ENCODE results near the gene PCYT1A.

The PCYT1A gene

DNA sequence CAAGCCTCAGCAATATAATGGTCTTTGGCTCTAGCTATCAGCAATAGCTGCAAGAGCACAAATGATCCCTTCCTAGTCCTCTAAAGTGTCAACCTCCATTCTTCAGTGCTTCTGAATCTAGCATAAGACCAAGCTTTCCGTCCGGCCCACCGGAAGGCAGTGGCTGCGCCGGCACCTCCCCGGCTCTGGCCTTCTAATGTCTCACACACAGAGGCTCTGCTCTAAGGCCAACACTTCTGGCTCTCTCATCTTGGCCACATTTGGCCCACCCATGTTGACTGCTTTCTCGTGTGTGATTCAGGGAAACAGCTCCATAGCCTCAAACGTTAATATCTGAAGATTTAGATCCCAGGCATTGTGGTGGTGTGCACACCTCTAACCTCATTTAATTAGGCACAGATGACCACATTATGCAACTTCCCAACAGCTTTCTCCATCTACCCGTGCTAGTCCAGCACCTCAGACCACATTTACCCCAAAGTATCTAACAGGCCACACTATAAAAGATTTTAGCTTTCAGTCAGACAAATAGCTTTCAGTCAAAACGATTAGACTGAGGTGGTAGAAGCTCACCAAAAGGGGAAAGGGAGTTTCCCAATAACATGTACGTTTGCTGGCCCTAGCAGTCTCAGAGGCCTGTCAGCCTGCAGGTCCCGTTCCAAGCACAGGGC lies 51.9 kb downstream of the PCYT1A start:
- DNase-seq, result no peak

DNA sequence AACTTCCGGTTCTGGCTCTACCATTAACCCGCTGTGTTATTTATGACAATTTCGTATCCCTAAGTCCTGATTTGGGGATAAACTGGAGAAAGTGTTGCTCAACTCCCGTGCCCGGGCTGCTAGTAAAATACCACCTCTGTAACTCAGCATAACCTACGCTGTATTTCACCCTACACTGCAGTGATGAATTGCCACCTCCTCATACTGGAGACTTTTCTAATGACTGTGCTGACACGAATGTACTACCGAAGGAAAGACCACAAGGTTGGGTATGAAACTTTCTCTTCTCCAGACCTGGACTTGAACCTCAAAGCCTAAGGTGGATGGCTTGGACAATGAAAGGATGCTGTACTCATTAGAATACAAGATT lies 54.7 kb downstream of the PCYT1A start:
- no peak for DNase-seq

DNA sequence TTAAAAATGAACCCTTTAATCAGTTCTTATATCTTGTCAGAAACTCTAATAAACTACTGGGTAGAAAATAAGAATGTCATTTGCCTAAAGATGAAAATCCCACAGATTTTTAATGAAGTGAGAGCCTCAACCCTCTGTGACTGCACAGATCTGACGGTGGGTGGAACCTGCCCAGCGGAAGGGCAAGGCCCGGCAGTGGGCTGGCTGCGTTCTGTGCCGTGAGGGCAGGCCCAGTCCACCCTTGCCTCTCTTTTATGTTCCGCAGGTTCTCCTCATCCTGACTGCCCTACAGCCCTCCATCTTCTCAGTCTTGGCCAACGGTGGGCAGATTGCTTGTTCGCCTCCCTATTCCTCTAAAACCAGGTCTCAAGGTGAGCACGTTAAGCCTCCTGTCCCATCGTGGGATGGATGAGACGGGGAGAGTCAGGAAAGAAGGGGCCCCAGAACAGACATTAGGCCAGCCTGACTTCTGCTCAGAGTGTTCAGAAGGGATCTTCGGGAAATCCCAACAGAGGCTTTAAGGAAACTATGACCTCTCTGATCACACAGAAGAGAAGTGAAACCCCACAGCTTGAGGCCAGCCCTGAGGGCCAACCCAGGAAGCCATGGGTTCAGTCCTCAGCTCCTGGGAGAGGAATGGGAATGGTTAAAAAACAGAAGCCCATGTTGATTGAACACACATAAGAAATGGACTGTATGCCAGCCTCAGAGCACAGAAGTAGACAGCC lies 55.2 kb downstream of the PCYT1A start:
- no peak for DNase-seq

DNA sequence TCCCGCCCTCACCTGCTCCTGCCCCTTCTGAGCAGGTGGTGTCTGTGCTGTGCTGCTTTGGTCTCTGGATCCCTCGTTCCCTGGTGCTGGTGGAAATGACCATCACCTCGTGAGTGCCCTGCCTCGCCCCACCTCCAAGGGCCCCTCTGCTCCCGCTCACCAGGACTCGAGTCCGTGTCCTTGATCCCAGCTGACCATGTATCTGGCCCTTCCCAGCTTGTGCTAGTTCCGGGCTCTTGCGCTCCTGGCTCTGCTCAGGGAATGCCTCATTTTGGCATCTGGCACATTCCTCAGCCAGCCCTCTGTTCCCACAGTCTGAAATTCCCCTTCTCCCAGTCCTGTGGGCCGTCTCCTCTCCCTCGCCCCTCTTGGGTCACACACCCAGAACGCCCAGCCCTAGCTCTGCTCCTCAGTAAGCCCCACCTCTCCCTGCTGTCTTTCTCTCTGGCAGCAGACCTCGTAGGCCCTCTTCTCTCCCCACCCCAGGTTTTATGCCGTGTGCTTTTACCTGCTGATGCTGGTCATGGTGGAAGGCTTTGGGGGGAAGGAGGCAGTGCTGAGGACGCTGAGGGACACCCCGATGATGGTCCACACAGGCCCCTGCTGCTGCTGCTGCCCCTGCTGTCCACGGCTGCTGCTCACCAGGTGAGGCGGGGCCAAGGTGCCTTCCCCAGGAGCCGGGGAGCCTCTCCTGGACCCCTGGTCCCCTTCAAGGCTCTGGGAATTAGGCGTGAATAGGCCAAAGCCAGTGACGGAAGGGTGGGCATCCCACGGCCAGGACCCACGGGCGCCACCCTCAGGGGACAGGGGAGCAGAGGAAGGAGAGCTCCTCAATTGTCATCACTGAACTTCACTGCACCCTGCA lies 59.7 kb downstream of the PCYT1A start:
- no peak for DNase-seq

DNA sequence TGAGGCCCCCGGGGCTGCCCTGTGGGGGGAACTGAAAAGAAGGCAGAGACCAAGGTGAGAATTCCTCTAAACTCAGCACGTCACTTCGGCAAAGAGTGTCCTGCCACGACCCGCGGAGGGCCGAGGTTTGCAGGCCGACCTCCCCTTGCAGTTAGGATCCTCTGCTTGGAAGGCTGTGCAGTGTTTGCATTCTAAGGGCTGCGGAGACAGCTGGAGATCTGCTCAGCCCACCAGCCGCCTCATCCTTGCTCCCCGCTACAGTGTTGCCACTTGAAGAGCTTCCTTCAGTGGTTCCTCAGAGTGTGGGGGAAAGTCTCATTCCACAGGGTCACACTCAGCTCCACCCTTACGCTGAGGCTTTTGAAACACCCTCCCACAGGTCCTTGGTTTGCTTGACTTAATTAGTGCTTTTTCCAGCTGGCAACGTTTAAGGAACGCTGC lies 60.4 kb downstream of the PCYT1A start:
- DNase-seq, result no peak

DNA sequence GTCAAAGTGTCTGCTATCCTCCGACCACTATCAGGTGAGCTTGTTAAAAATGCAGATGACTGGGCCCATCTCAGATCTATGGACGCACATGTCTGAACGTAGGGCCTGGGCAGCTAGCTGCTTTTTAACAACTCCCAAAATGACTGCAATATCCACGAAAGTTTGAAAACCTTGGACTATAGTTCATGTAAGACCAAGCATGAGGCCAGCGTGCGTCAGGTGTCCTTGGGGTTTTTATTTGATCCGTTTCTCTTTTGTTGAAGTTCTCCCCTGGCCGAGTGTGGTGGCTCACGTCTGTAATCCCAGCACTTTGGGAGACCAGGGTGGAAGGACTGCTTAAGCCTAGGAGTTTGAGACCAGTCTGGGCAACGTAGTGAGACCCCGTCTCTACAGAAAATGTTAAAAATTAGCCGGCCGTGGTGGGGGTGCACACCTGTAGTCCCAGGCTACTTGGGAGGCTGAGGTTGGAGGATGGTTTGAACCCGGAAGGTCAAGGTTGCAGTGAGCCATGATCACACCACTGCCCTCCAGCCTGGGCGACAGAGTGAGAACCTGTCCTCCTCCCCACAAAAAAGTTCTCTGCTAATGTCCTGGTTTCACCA lies 61.7 kb downstream of the PCYT1A start:
- DNase-seq, result no peak

DNA sequence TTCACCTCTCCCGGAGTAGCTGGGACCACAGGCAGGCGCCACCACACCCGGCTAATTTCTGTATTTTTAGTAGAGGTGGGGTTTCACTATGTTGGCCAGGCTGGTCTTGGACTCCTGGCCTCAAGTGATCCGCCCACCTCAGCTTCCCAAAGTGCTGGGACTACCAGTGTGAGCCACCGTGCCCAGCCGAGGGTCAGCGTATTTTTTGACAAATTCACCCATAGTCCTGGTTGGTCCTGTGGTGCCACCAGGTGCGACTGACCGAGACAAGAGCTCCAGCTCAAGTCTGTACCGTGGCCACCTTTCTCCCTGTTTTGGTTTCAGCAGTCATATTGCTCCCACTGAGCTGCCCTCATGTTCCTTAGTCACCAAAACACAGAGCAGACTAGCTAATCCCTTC lies 62.4 kb downstream of the PCYT1A start:
- no peak for DNase-seq

DNA sequence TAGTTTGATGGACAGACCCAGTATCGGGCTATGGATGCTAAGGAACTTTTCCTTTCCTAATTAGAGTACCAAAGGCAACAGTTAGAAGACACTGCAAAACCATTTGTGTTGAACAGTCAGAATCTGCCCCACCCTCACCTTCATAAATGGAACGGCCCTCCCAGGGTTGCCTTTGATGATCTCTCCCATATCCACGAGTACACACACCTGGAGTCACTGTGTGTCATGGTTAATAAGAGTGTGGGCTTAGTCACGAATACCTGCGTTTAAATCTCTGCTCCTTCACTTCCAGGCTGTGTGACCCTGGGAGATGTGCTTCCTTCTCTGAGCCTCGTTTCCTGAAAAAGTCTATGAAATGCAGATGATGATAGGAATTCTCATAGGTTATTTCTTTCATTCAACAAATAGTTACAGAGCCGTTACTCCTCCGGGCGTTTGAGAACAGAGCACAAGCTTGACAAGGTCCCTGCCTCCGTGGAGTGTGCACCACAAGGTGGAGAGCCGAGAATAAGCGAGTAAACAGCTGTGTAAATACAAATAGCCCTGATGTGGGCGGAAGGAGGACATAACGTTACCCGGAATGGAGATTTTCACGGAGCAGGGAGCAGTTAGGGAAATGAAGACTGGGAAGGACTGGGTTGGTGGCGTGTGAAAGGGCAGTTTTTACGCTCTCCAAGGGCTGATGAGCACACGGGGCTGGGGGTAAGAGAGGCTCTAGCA lies 64.5 kb downstream of the PCYT1A start:
- peak in 2 of 3 experiments; percentile 25 to 71 for DNase-seq

DNA sequence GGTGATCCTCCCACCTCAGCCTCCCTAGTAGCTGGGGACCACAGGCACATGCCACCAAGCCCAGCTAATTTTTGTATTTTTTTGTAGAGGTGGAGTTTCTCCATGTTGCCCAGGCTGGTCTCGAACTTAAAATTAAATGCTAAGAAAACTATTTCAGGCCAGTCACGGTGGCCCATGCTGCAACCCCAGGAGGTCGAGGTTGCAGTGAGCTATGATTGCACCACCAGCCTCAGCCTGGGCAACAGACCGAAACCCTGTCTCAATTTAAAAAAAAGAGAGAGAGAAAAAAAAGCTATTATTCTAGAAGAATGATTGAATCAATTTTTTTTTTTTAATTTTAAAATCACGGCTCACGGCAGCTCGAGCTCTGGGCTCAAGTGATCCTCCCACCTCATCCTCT lies 66.5 kb downstream of the PCYT1A start:
- no peak for DNase-seq

DNA sequence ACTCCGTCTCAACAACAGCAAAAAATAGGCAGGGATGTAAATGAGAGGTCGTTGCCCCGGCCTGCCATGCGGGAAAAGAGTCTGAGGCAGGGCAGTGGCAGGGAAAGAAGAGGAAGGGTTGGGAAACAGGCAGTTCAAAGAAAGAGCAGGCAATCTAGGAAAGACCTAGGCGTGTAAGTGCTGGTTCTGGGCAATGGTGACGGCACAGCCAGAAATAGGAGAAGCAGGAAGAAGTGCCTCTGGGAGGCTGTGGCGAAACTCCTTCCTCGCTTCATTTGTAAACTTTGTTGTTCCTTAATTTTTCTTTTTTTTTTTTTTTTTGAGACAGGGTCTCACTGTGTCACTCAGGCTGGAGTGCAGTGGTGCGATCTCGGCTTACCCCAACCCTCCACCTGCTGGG lies 66.9 kb downstream of the PCYT1A start:
- no peak for DNase-seq

DNA sequence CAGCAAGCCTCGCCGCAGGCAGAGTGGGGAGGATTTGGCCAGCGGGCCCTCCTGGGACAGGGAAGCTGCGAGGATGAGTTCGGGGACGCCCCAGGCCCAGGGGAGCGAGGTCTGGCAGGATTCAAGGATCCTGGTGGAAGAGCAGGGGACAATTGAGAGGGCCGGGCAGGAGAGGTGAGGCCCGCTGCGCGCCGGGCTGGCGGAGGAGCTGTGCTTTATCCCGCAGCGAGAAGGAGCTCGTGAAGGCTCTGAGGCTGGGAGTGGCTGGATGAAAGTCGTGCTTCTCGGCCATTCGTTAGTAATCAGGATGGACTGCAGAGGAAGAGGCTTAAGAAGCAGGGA lies 67.6 kb downstream of the PCYT1A start:
- no peak for DNase-seq

DNA sequence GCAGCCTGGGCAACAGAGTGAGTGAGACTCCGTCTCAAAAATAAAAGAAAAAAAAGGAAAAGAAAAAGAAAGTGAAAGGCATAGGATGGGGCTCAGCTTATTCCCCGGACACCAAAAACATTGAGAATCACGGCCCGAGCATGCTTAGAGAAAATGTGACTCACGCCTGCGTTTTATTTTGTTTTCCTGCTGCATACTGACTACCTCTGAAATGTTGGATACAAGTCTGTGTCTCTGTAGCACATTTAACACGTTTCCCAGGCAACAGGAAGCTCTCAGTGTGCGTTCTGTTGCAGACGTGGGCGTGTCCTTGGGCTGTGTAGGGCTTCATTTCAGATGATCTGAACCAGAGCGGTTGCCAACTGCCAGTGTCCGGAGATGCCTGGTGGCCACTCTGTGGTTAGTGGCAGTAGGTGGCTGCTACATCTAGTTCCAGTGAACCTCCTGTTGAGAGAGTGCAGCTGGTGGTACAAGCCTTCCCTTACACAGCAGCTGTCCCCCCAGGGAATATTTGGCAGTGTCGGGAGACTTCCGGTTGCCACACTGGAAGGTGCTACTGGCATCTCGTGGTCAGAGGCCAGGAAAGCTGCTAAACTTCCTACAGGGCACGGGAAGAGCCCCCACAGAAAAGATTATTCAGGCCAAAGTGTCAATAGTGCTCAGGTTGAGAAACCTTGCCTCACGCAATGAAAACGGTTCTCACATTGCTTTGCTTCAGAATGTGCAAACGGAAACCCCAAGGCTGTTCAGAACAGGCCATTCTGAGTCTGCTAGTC lies 68.1 kb downstream of the PCYT1A start:
- peak; percentile 56 to 91 (median 77) for DNase-seq

DNA sequence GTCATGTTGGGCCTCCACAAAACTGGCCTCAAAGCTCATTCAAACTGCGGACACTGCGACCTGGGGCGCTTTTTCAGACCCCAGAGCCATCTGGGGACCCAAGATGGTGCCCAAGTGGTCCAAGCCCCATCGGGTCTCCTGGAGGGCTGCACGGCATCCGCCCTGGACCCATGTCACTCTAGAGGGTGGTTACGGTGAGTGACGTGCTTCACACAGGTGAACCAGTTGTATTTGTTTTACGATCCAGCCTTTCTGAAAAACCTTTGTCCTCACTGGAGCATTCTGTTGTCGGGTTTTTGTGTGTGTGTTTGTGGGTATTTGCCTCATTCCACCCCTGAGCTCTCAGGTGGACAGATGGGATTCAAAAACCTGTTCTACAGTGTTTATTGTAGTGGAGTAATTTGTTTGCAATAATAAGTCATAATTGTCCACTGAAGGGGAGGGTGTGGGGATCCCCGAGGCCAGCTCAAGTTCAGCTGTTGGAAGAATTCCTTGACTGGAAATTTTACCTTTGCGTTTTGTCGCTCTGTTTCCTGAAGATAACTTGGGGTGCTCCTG lies 69.3 kb downstream of the PCYT1A start:
- peak in 1 of 3 experiments; percentile 45 for DNase-seq

DNA sequence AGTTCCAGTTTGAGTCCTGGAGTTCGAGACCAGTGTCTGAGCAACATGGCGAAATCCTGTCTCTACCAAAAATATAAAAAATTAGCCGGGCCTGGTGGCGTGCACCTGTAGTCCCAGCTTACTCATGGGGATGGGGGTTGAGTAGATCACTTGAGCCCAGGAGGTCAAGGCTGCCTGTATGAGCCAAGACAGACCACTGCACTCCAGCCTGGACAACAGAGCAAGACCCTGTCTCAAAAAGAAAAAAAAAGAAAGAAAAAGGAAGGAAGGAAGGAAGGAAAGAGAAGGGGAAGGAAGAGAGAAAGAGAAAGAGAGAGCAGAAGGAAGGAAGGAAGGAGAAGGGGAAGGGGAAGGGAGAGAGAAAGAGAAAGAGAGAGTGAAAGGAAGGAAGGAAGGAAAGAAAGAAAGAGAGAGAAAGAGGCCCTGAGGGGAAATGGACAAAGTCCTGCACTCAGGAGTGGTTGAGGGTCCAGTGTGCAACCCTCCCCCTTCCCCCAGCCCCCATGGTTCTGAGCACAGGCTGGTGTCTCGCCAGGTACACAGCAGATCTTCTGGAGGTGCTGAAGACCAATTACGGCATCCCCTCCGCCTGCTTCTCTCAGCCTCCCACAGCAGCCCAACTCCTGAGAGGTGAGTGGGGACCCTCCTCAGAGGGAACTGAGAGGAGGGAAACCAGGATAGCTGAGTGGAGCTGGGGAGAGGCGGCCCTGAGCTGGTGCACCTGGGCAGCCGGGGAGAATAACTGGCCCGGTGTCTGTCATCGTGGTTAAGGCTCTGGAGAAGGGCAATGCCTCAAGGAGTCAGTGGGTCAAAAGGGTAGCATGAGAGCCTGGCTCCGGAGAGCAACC lies 70.0 kb downstream of the PCYT1A start:
- DNase-seq, result no peak

DNA sequence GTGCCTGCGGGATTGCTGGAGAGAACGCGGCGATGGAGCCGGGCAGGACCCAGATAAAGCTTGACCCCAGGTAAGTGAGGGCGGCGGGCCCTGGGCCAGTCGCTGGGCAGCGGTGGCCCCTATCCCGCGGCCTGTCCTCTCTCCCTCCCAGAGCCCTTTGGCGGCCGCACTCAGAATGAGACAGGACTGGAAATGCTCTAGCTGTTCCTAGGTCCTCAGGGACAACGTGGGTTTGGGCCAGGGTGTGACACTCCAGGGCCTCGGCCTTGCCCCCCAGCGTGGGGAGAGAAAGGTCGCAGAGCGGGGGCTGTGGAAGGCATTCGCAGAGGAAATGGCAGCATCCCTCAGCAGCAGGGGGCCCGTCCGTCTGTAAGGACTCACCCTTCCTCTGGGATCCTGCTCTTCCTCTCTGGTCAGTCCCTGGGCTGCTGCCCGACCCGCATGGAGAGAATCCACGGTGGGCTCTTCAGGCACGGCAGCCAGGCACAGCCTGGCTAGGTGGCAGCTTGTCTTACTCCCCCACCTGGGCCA lies 70.8 kb downstream of the PCYT1A start:
- DNase-seq, result no peak

DNA sequence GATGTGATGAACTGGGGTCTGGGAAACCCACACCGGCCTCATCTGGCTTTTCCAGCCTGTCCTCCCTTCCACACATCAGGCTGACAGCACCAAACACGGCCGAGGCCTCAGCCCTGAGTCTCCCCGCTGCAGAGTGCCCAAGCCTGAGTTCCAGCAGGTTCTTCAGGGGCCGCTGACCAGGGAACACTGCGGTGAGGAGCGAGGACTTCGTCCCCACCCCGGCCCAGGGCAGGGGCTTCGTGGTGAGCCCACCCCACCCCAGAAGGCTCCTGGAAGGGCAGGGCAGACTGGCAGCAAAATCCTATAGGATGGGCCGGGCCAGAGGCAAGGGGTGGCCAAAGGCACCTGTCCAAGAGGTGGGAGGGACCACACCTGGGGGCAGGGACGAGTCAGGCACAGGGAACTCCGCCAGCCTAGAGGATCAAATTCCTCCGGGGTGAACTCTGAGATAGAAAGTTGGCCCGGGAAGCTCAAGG lies 71.4 kb downstream of the PCYT1A start, which contains the start of gene SLC51A:
Gene SLC51A (plus strand): TSS at position 446 of the 476 bp plus-strand sequence. CDS start 179 bp downstream, outside the sequence.
- no peak for DNase-seq

DNA sequence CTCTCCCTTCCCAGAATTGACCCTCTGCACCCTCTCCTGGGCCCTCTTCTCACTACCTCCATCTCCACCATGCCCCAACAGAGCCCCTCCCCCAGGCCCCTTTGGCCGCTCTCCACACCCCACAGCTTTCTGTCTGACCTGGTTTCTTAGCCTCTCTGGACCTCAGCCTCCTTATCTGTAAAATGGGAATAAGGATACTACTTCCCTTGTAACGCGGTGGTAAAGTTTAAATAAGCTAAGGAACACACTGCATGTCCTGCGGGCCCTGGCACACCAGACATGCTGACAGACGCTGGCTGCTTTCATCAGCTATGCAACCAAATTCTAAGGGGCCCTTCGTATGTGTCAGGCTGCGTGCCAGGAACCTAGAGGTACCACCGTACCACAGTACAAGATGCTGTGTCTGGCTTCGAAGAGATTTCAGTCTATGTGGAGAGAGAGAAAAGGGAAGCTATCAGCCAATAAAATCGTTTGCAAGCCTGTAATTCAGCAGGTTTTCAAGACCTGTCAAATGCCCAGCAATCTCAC lies 72.0 kb downstream of the PCYT1A start:
- DNase-seq, result no peak

DNA sequence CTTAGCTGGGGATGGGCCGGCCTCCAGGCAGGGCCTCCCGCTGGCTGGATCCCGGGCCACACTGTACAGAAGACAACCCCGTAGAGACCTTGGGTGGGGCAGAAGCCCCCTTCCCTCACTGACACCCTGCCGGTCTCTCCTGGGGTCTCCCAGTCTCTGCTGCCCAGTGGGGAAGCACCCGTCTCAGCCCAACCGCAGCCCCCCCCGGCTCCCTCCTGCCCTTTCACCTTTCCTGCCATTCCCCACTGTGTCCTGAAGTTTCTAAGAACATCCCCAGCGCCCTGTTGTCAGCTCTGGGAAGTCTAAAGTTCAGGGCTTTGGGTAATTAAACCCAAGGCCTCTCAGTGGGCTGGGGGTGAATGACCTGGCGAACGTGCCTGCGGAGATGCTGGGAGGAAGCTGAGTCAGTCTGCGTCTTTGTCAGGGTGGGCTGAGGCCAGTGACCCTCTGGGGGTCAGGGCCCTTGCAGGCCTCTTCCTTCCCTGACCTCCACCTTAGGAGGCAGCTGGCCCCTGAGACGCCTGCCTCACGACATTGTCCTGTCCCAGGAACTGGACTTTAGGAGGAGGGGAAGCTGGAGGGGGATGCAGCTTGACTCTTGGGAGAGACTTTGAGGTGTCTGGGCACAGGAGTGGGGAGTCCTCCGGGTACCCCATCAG lies 72.6 kb downstream of the PCYT1A start:
- no peak for DNase-seq

Measured in NCI-H1417 (cell line).